Brain pericyte (primary cell): ENCODE results near the gene ARIH2.

Source experiments
- DNase-seq: peaks from one replicate; pipeline ENCODE4 v3.0.0-alpha.2; 2012; ENCODE audit warnings: low read depth, low spot score

Gene ARIH2

DNA sequence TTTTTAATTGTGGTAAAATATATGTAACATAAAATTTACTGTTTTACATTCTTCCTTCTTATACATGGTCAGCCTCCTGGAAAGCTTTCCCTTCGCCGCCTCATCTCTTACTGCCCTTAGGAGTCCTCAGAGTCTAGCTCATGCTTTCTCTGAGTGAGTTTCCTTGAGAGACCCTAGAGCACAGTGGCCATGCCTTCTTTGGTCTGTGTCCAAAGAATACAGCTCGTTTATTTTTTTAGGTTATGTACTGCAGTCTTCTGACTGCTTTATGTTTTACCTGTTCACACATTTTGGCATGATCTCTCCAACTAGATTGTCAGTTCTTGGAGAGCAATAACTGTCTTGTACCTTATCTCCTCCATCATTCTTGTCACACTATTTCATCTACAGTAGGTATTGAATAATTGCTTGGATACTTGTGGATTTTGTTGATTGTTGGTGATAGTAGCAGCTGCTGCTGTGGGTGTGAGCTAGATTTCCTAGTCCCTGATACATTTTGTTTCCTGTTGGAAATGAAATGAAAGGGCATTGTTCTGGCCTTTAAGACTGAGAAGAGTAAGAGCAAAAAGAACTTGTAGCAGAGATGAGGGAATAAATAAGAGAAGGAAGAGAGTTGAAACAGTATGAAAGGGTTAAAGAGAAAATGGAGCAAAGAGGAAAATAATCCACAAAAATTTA, 10.9 kb downstream of the ARIH2 start:
- no peak for DNase-seq

DNA sequence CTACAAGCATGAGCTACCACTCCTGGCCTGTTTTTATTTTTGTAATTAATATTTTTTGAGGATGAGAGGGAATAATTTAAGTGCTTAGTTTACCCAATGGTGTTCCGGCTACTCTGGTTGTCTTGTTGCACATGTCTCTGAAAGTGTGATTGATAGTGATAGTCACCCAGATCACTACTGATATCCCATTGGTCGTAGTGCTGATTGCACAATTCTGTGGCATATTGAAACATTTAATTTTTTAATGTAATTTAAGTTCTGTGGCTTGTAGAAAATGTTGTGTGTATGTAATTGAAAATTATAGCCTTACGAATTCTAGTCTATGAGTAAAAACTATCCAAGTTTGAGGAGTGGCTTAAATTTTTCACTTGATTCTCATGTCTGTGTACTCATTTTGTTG, 11.9 kb downstream of the ARIH2 start:
- no peak for DNase-seq

DNA sequence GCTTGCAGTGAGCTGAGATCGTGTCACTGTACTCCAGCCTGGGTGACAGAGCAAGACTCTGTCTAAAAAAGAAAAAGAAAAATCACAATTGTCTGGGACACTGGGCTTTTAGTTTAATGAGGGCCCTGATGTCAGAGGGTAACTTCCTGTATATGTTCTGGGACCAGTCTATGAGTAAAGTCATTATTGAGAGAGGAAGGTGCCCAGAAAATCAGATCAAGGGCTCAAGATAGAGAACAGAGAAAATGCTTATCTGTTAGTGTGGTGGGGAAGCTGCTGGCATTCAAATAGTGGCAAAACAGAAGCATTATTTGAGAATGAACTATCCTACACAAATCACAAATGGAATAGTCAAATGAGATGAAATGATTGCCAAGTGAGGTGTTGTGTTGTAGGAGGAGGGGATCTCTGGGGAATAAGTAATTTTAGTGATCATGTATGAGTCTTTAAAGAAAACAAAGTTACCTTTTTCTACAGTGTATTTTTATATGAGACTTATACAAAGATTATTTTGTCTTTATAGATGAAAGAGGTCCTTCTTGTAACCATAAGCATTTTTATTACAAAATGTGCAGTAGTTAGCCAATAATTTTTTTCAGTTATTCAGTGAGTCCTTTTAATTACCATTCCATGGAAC, 13.4 kb downstream of the ARIH2 start:
- DNase-seq, result no peak

DNA sequence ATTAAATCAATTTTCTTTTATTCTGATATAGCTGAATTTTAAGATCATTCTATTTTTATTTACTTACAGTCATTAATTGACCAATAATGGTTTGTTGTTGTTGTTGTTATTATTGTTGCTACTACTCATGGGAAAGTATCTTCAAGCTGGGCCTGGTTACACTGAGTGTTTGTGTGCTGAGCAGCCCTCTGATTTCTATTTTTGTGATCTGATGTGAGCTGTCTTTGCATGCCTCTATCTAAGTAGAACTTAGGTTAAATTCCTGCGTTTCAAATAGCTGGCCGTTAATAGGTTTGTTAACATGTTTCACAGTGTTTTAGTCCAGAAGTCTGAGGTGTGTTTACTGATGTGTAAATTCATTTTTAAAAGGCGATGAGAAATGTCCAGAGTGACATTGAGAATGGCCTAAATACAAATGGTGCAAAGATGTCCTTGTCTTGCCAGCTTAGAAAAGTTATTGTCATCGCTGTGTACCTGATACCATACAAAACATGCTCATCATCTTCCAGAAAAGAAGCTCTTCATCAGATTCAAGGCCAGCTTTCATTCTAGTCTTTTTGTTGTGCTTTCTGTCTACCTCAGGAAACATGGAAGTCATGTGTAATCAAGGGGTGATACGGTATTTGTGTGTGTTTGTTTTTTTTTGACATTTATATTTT, 15.8 kb downstream of the ARIH2 start:
- no peak for DNase-seq

DNA sequence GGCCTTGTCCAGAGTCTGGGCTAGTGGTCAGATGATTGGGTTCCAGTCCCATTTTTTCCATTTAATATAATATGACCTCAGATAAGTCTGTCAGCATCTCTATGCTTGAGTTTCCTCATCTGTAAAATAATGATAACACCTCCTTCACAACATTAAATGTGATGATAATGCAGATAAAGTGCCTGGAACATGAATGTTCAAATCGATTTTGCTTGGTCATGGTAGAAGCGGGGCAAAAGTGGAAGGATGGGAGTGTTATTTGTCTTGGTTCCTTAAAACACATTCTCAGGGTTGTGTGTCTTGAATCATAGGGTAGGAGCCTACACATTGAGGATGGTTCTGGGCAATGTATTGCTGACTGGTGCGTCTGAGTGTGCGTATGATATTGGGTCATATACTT, 16.9 kb downstream of the ARIH2 start:
- no peak for DNase-seq

DNA sequence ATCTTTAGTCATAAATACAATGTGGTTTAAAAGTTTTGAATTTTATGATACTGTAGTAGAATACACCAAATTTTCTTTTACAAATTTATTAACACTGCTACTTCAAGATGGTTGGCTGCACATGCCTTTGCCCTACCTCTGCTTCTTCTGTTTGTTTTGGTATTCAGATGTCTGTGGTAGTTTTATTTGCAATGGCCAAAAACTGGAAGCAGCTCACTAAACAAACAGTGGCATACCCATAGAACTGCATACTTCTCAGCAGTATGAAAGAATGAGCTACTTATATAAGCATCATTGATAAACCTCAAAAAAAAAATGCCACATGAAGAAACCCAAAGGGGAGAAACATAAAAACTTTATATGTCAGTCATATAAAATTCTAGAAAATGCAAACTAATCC, 19.5 kb downstream of the ARIH2 start:
- DNase-seq, result no peak

DNA sequence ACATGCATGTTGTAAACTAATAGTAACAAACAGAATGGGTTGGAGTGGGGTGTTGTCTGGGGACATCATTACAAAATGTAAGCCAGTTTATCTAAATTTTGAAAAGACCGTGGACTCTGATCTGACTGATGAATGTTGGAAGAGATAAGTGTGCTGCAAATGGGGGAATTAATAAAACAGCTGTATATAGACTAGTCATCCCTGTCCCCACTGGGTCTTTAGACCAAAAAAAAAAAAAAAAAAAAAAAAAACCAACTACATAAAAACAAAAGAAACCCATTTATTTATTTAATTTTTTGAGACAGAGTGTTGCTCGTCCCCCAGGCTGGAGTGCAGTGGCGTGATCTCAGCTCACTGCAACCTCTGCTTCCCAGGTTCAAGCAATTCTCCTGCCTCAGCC, 20.0 kb downstream of the ARIH2 start:
- no peak for DNase-seq

DNA sequence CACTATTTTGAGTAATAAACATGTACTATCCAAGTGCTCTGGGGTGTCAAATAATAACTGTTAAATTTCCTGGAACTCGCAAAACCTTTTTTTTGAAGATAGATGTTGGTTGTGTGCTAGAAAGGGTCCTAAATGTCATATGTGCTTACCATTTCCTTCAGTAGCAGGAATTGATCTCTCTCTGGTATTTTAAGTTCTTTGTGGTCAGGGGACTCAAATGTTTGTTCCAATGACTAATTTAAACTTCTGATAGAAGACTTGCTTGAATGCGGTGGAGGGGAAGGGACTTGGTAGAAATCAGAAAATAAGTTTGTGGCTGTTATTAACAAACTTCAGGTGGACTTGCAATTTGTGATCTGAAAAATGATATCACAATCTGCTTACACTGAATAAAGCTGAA, 26.8 kb downstream of the ARIH2 start:
- DNase-seq, result no peak

DNA sequence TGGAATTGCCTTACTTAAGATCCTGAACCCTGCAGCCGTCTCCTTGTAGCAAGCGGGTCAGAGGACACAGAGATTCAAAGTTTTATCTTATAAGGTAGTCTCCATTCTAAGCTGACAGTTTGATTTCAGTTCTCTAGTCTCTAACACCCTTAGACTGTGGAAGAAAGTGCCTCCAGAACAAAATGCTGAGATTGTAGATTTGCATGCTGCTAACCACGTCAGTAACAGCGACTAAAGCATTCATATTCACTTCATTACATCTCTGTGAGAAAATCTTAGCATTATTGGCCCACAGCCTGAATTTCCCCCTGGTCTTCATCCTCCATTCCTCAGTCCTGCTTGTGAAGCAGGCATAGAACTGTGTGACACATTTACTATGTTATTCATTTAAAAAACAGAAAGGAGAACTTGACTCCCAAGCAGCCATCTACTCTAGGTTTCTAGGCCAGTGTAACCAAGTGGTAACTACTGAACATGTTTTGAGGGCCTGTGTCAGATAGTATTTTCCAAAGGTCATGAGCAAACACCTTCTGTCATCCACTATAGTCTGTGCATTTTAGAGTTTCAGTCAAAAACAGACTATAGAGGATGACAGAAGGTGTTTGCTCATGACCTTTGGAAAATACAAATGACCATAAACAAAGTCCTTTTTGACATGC, 27.4 kb downstream of the ARIH2 start:
- DNase-seq, result no peak

DNA sequence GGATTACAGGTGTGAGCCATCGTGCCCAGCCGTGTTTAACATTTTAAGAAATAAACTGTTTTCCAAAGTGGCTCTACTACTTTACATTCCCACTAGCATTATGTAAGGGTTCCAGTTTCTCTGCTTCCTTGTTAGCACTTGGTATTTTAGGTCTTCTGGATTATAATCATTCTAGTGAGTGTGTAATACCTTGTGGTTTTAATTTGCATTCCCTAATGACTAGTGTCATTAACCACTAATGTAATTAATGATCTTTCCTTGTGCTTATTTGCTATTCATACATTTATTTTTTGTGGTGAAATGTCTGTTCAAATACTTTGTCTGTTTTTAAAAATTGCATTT, 30.7 kb downstream of the ARIH2 start:
- DNase-seq, result no peak

DNA sequence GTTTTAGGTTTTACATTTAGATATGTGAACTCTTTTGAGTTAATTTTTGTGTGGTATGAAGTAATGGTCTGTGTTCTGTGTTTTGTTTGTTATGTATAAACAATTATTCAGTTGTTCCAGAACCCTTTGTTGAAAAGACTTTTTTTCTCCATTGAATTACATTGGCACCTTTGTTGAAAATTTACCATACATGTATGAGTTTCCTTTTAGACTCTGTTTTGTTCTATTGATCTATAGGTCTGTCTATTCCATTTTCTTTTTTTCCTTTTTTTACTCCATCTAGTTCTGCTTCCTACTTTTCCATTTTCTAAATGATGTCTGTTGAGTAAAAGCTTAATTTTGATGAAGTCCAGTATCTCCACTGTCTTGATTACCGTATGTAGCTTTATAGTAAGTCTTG, 31.4 kb downstream of the ARIH2 start:
- DNase-seq, result no peak

DNA sequence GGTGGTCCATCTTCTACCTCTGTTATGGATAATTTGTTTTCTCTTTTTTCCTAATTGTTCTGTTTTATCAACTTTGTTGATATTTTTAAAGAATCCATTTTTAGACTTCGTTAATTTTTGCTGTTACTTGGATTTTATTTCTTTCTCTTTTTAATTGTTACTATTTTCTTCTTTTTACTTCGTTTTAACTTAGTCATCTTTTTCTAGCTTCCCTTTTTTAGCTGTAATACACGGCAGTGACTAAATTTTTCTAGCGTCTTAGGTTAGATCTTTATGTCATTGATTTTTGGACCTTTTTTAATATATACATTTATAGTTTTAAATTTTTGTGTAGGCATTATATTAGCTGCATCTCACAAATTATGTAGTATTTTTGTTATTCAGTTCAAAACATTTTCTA, 33.1 kb downstream of the ARIH2 start:
- no peak for DNase-seq

DNA sequence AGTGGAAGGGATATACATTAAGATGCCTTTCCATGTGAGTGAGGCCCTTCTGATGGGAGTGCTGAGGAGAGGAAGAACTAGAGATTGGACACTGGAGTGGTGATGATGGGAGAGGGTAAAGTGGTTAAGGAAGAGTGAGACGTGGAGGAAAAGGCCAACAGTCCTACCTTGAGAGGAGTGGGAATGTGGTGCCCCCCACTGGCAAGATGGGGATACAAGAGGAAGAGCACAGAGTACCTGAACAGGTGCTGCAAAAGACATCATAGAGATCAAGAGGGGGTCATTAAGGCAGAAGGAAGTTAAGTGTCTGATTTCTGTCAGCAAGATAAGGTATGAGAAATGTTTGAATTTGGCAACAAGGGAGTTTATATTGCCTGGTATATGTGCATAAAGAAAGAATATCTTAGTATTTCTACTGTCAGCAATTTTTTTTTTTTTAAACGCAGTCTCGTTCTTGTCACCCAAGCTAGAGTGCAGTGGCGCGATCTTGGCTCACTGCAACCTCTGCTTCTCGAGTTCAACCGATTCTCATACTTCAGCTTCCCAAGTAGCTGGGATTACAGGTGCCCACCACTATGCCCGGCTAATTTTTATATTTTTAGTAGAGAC, 34.0 kb downstream of the ARIH2 start:
- no peak for DNase-seq

DNA sequence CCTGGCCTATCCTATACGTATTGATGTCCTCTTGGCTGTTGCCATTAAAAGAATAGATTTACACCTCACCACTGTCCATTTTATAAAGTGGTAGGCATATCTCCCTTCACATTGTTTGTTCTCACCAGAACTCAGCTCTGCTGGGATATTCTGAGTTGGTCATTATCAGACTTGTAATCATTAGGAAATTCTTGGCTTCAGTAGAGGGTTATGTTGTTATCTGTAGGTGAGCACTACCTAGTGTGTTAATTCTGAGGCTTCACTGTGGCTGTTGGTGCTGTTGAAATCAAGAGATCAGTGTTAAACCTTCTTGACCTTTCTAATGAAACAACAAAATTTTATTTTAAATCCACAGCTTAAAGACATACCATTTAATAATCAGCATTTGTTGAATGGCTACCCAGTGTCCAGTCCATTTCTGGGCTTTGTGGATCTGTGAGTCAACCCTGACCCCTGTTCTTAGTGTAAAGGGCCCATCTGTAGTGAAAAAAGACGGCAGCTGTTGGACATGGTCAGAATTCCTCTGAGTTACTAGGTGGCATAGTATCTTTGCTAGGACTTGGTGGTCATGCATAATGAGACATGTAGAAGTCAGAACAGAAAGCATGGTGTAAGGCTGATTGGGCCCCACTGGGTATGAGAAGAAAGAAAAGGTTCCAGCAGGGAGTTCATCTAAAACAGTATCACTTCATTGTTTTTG, 38.5 kb downstream of the ARIH2 start:
- DNase-seq, result no peak

DNA sequence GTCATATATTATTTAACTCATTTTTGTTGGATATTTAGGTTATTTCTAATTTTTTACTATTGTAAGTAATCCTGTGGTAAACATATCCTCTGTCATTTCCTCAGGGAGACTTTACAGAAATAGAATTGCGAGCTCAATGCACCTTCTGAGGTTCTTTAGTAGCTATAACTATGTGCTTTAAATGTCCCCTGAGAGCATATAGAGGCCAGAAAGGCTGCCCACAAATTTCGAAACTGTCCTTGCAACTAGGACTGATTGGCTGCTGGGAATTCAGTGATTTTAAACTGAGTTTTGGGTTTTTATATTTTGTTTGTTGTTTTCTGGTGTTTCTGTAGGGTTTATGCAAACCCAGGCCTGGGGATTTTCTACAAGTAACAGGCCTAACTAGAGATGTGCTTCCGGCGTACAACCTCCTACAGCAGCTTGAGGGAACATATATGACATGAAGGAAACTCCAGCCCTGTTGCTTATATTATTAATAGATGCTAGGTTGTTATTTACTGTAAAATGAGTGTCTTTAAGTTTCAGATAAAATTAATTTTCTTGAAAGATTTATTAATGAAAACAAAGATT, 42.3 kb downstream of the ARIH2 start:
- no peak for DNase-seq

DNA sequence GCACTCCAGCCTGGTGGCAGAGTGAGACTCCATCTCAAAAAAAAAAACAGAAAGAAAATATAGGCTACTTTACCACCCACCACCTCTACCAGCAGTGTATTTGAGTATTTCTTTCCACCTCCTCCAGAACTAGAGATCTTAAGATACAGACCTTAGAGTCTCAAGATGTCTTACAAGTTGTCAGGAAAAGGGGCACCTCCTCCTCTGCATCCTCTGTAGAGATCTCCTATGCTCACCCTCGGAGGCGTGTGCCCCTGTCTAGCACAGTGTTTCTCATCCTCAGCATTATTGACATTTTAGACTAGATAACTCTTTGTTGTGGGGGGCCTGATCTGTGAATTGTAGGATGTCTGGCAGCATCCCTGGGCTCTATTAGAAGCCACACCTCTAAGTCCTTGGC, 43.7 kb downstream of the ARIH2 start:
- DNase-seq, result no peak

DNA sequence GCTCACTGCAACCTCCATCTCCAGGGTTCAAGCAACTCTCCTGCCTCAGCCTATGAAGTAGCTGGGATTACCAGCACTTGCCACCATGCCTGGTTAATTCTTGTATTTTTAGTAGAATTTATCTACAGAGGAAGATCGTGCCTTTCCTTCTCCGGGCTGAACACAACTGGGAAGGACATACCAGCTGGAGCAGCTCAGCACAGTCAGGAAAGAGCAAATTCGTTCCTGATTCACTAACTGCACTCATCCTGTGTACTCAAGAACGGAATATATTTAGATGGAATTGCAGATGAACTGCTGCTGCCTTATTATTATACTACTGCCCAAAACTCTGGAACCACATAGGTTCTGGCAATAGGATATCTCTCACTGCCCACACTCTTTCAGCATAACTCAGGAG, 44.3 kb downstream of the ARIH2 start:
- DNase-seq, result no peak

DNA sequence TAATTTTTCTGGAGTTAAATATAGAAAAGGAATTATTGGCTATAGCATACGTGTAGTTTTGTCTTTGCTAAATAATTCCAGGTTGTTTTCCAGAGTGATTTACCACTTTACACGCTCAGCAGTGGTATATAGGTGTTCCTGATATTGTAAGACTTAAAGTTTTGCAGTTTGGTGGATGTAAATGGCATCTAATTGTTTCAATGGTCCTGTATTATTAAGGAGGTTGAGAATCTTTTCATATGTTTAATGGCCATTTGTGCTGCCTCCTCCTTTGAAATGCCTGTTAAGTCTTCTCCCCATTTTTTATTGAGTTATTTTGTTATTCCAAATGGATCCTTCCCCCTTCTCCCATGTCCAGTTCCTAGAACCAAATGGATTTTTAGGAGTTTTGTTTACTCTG, 44.9 kb downstream of the ARIH2 start:
- DNase-seq, result no peak

DNA sequence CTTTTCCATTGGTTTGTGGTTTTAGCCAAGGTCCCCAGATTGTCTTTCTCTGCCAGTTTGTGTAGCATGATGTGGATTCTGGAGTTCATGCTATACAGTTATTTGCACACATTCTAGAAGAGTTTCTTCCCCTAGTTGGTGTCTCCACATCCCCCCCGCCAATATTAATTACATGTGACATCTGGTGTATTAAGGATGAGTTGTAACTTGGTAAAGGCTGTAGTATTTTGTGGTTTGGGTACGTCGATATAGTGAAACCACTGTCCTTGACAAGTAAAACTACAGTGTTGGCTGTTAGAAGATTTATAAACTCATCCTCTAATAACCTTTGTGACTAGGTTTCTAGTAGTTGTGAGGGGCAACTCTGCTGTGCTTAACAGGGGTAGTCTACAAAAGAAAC, 47.7 kb downstream of the ARIH2 start:
- no peak for DNase-seq

DNA sequence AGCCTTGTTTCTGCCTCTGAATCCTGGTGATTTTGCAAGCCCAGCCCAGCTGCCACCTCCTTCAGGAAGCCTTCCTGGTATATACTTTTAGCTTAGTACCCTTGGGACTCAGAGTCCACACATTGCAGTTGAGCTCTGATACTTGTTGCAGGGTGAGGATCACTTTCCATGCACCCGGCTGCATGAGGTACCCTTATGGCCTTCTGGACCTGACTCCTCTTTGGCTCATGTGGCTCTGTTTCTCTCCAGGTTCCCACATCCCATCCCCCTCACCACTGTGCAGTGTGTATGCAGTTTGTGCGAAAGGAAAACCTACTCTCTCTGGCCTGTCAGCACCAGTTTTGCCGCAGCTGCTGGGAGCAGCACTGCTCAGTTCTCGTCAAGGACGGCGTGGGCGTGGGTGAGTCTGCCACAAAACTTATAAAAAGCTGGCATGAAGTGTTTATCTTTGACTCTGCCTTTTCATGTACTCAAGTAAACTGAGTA, 48.3 kb downstream of the ARIH2 start:
- DNase-seq, result no peak

DNA sequence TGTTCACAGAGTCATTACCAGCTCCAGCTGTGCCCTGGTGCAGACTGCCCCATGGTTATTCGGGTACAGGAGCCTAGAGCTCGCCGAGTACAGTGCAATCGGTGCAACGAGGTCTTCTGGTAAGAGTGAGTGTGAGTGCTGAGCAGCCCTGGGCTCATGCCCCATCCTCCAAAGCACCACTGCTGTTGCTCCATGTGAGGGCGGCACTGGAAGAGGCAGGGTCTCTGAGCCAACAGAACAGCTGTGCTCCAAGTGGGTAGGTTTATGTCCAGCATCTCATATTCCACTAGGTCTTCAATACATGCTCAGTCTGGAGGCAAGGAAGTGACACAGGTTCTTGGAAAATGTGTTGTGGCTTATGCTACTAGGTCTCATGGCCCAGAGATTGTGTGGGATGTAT, 51.9 kb downstream of the ARIH2 start:
- DNase-seq, result no peak
